Natural killer cell (primary cell): Measurements from ENCODE around the gene STX5. TPM values are rescaled to one million over a fixed set of nuclear protein-coding genes. Genes with fewer than 3 reads are reported as not detected.

ENCODE experiments used
- ATAC-seq, 3 donors: fragments of 150-1000 bp in 2 of 3; fragments of 200-7000 bp in 1 of 3; cut with Tn5 transposase; 1 replicate in 1 of 3; 2 replicates in 2 of 3; pipeline ENCODE4 v1.10.0; 2021; ENCODE audit warnings: mild to moderate bottlenecking in 2 of 3, moderate library complexity in 2 of 3
- DNase-seq, 2 donors: peaks; one replicate each; pipeline versions ENCODE4 v3.0.0 to v3.0.0-alpha.2; 2013 to 2021; ENCODE audit warnings: mixed read lengths in 1 of 2
- H3K27ac ChIP-seq: one replicate; pipeline ENCODE4 v1.5.1; 2013; ENCODE audit warnings: mild to moderate bottlenecking, low read length
- H3K27me3 ChIP-seq: one replicate; pipeline ENCODE4 v1.6.1; 2013; ENCODE audit warnings: low read length; ENCODE audit not compliant: control insufficient read depth, insufficient read depth
- H3K36me3 ChIP-seq: one replicate; pipeline ENCODE4 v1.6.1; 2013; ENCODE audit warnings: low read length; ENCODE audit not compliant: control insufficient read depth, insufficient read depth
- H3K4me1 ChIP-seq: one replicate; pipeline ENCODE4 v1.6.1; 2013; ENCODE audit warnings: low read length; ENCODE audit not compliant: control insufficient read depth, insufficient read depth
- H3K4me3 ChIP-seq: one replicate; pipeline ENCODE4 v1.5.1; 2013; ENCODE audit warnings: low read length
- H3K9me3 ChIP-seq: one replicate; pipeline ENCODE4 v1.6.1; 2013; ENCODE audit warnings: low read length; ENCODE audit not compliant: control insufficient read depth, insufficient read depth
- H3K27ac Mint-ChIP-seq, 2 donors: one replicate each; pipeline ENCODE4 v1.8.0; 2022; ENCODE audit warnings: mild to moderate bottlenecking in 2 of 2, mixed read lengths in 2 of 2, moderate library complexity in 1 of 2
- H3K27me3 Mint-ChIP-seq, 2 donors: one replicate each; pipeline ENCODE4 v1.8.0; 2022; ENCODE audit warnings: low read depth in 2 of 2, mixed read lengths in 2 of 2
- H3K36me3 Mint-ChIP-seq: one replicate; pipeline ENCODE4 v1.8.0; 2022; ENCODE audit warnings: mixed read lengths
- H3K4me1 Mint-ChIP-seq, 2 donors: one replicate each; pipeline ENCODE4 v1.8.0; 2022; ENCODE audit warnings: mixed read lengths in 2 of 2
- H3K4me3 Mint-ChIP-seq: one replicate; pipeline ENCODE4 v1.8.0; 2022; ENCODE audit warnings: mild to moderate bottlenecking, moderate library complexity, mixed read lengths
- H3K9me3 Mint-ChIP-seq, 2 donors: one replicate each; pipeline ENCODE4 v1.8.0; 2022; ENCODE audit warnings: mixed read lengths in 2 of 2
- WGBS: methylation state at CpG from one replicate; pipeline ENCODE4 v1.1.7; 2013; ENCODE audit warnings: missing lambda C conversion rate; ENCODE audit not compliant: insufficient coverage; 5-methylcytosine and 5-hydroxymethylcytosine counted together
- intact Hi-C: fragments of 100-400 bp; cut with micrococcal nuclease; formaldehyde crosslinking; loops from one replicate; pipeline ENCODE4 v1.14.2; 2022
- total RNA-seq, 4 donors: library from RNA; stranded (reverse); fragments of 120-200 nt in 1 of 4; gene quantifications; one replicate each; pipeline versions ENCODE4 v1.2.3 to v1.2.4, GENCODE V29; 2013 to 2022
- TF ChIP-seq, protein P1 (sequence below): fragments of 200-600 bp; IDR thresholded peaks from one replicate; pipeline ENCODE4 v1.8.0; 2022; ENCODE audit warnings: antibody characterized with exemption

STX5 gene
- total RNA-seq, 3 donors from 2014 or later (not counting 1 experiment from before 2014, with no cell fraction given), result 138 to 171 (median 166) TPM

DNA sequence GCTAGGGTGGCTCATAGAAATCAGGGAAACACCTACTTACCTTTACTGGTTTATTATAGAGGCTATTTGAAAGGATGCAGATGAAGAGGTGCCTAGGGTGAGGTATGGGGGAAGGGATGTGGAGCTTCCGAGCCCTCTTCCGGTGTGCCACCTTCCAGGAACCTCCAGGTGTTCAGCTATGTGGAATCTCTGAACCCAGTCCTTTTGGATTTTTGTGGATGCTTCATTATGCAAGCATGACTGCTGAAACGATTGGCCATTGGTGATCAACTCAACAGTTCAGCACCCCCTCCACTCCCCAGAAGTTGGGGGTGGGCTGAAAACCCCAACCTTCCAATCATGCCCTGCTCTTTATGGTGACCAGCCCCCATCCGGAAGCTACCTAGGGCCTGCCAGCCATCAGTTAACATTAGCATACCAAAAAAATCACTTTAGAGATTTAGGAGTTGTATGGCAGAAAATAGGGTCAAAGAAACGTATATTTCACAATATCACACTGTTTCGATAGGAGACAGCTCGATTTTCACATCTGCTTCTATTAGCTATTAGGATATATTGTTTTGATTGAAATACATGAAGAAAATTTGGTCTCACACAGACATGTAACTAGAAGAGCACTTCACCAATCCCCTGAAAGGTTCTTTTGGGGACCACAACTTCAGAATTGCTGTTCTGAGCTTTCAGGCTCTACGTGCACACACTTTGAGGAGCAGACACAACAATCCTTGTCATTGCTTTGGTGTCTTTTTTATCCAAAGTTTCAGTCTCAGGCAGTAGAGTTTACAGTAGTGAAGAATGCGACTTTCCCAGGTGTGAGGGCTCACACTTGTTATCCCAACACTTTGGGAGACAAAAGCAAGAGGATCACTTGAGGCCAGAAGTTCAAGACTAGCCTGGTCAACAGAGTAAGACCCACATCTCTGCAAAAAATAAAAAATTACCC lies 73.7 kb downstream of the STX5 start:
- H3K27me3 ChIP-seq, result no peaks in the 10 kb centered on the region
- 89% methylated on average over 5 of the region's 9 CpGs for WGBS
- Mint-ChIP-seq H3K36me3 (no peaks in the 10 kb centered on the region), H3K27ac (no peak overlapping the region), H3K9me3 (no peaks in the 10 kb centered on the region), H3K4me3 (no peak overlapping the region), H3K27me3 (no peaks in the 10 kb centered on the region), H3K4me1 (peaks cover 23 to 25% of the 10 kb centered on the region in 2 donors)
- H3K4me3 ChIP-seq, result no peak overlapping the region
- TF ChIP-seq, protein P1, sequence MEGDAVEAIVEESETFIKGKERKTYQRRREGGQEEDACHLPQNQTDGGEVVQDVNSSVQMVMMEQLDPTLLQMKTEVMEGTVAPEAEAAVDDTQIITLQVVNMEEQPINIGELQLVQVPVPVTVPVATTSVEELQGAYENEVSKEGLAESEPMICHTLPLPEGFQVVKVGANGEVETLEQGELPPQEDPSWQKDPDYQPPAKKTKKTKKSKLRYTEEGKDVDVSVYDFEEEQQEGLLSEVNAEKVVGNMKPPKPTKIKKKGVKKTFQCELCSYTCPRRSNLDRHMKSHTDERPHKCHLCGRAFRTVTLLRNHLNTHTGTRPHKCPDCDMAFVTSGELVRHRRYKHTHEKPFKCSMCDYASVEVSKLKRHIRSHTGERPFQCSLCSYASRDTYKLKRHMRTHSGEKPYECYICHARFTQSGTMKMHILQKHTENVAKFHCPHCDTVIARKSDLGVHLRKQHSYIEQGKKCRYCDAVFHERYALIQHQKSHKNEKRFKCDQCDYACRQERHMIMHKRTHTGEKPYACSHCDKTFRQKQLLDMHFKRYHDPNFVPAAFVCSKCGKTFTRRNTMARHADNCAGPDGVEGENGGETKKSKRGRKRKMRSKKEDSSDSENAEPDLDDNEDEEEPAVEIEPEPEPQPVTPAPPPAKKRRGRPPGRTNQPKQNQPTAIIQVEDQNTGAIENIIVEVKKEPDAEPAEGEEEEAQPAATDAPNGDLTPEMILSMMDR, result no peak
- H3K9me3 ChIP-seq, result no peaks in the 10 kb centered on the region
- intact Hi-C loops, result no loop called here
- no peak overlapping the region for H3K27ac ChIP-seq
- H3K4me1 ChIP-seq, result peaks cover 31% of the 10 kb centered on the region
- no peak for ATAC-seq
- no peaks in the 10 kb centered on the region for H3K36me3 ChIP-seq
- no peak for DNase-seq

Other genes with a start within 250 kb of the STX5 start
- gene TUT1, start 240.5 kb downstream of the STX5 start, total RNA-seq, result 10 to 100 TPM; 20.0 to 28.9 (median 26.2) TPM
- 100 to 1,000 TPM; 254 to 305 (median 259) TPM for gene MTA2, start 230.2 kb downstream of the STX5 start, total RNA-seq
- gene EML3, start 219.3 kb downstream of the STX5 start, total RNA-seq, result 100 to 1,000 TPM; 221 to 233 (median 232) TPM
- gene ROM1, start 218.8 kb downstream of the STX5 start, total RNA-seq, result 1 to 10 TPM; 2.6 to 6.9 (median 3.9) TPM
- gene B3GAT3, start 210.1 kb downstream of the STX5 start, total RNA-seq, result 10 to 100 TPM; 64.9 to 80.3 (median 77.9) TPM
- 100 to 1,000 TPM; 236 to 275 (median 246) TPM for gene GANAB, start 185.4 kb downstream of the STX5 start, total RNA-seq
- 10 to 100 TPM; 13.9 to 20.3 (median 14.6) TPM for gene INTS5, start 178.7 kb downstream of the STX5 start, total RNA-seq
- gene C11orf98, start 166.8 kb downstream of the STX5 start, total RNA-seq, result 10 to 100 TPM; 36.5 to 57.9 (median 39.1) TPM
- gene CSKMT, start 166.7 kb downstream of the STX5 start, total RNA-seq, result 10 to 100 TPM; 12.0 to 21.5 (median 13.7) TPM
- 1 to 10 TPM; 3.9 to 5.2 (median 4.0) TPM for gene UQCC3, start 160.4 kb downstream of the STX5 start, total RNA-seq
- gene LBHD1, start 159.8 kb downstream of the STX5 start, total RNA-seq, result 10 to 100 TPM; 17.4 to 29.1 (median 20.4) TPM
- 100 to 1,000 TPM; 179 to 238 (median 238) TPM for gene UBXN1, start 153.0 kb downstream of the STX5 start, total RNA-seq
- not detected for gene LRRN4CL, start 142.5 kb downstream of the STX5 start, total RNA-seq
- gene BSCL2, start 124.6 kb downstream of the STX5 start, total RNA-seq, result 10 to 100 TPM; 19.7 to 22.0 (median 21.2) TPM
- gene GNG3, start 124.4 kb downstream of the STX5 start, total RNA-seq, result not detected
- gene HNRNPUL2, start 104.6 kb downstream of the STX5 start, total RNA-seq, result 10 to 100 TPM; 58.0 to 73.1 (median 69.3) TPM
- gene TTC9C, start 103.6 kb downstream of the STX5 start, total RNA-seq, result 10 to 100 TPM; 18.3 to 27.2 (median 23.2) TPM
- gene ZBTB3, start 77.9 kb downstream of the STX5 start, total RNA-seq, result 1 to 10 TPM; 5.4 to 9.6 (median 8.8) TPM
- 100 to 1,000 TPM; 110 to 120 (median 119) TPM for gene POLR2G, start 70.5 kb downstream of the STX5 start, total RNA-seq
- 10 to 100 TPM; 18.4 to 20.3 (median 18.8) TPM for gene TAF6L, start 60.7 kb downstream of the STX5 start, total RNA-seq
- 10 to 100 TPM; 33.7 to 41.1 (median 36.3) TPM for gene TMEM179B, start 44.6 kb downstream of the STX5 start, total RNA-seq
- gene TMEM223, start 40.0 kb downstream of the STX5 start, total RNA-seq, result 10 to 100 TPM in 1 of 3 donors, 1 to 10 TPM in 2; 4.8 to 10.0 (median 5.0) TPM
- gene NXF1, start 26.6 kb downstream of the STX5 start, total RNA-seq, result 100 to 1,000 TPM; 284 to 341 (median 319) TPM
- not detected for gene TEX54, start 790 bp upstream of the STX5 start, total RNA-seq
- 100 to 1,000 TPM; 151 to 173 (median 171) TPM for gene WDR74, start 7.5 kb upstream of the STX5 start, total RNA-seq
- gene SLC3A2, start 48.8 kb upstream of the STX5 start, total RNA-seq, result 100 to 1,000 TPM; 200 to 235 (median 207) TPM
- not detected for gene CHRM1, start 89.3 kb upstream of the STX5 start, total RNA-seq
- not detected for gene SLC22A6, start 152.9 kb upstream of the STX5 start, total RNA-seq
- gene SLC22A8, start 183.8 kb upstream of the STX5 start, total RNA-seq, result not detected